RKO (cell line): ENCODE data around the gene VPS54.
"Not testable (repeated sequence)": the region's sequence is repeated elsewhere in the genome, so short reads cannot be mapped to it uniquely, and the experiment has no call there.

Experiments used
- DNase-seq: peaks from one replicate; pipeline ENCODE4 v3.0.0-alpha.2; 2016; ENCODE audit warnings: low spot score

VPS54 gene

GRCh38 chr2:63994329-63995070 lies 24.7 kb downstream of the VPS54 start:
- DNase-seq: not testable (repeated sequence)

DNA sequence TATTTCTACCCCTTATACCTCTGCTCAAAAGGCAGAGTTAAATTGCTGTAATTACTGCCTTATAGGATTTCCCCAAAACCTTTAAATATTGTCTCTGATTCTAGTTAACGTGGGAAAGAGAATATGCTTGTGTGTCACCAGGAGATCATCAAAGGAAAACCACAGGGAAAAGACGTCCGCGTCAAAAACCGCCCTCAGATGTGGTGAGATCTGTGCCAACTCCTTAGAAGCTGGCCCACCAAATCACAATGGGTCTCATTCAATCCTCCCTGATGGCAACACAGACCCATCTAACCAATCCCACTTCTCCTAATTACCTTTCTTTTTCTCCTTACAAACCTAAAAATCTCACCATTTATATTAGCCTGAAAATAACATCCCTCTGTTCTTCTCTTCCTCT lies 25.4 kb downstream of the VPS54 start:
- no peak for DNase-seq

DNA sequence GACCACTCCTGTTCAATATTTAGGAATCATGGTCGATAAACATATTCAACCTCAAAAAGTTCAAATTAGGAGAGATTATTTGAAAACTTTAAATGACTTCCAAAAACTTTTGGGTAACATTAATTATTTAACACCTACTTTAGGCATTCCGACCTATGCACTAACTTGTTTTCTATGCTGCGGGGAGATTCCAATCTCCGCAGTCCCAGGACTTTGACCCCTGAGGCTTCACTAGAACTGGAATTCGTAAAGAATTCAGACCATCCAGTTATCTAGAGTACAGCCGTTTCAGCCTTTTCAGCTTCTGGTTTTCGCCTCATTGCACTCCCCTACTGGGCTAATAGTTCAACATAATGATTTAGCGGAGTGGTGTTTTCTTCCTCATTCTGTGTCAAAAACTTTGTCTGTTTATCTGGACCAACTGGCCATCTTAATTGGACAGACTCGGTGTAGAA lies 26.1 kb downstream of the VPS54 start:
- DNase-seq: not testable (repeated sequence)

- no peak for DNase-seq
Observed at GRCh38 chr2:63992061-63992685, 27.1 kb downstream of the VPS54 start.

DNA sequence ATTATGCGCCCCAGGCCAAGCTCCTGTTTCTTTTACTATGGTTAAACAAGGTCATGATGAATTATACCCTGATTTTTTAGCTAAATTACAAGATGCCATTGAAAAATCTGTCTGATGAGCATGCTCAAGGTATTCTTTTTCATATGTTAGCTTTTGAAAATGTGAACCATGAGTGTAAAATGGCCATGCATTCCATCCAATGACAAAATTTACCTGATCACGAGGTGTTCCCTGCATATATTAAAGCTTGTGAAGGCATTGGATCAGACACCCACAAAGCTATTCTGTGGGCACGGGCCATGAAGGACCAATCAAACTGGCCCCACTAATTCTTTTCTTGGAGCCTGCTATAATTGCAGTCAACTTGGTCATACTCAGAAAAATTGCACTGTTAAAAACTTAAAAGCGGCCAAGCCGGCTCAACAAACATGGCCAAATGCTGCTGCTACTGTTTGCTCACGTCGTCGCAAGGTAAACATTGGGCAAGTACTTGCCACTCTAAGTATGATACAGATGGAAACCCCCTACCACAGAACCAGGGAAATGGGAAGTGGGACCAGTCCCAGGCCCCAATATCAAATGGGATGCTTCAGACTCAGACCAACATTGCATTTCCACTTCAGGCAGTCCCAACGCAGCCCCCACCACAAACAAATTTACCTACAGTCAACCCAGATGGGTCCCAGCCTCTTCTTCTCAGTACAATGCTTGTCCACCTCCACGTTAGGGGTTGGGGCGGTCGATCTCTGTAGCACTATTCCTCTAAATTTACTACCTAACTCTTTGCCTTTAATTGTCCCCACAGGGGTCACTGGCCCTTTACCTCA lies 27.8 kb downstream of the VPS54 start:
- DNase-seq: not testable (repeated sequence)

DNA sequence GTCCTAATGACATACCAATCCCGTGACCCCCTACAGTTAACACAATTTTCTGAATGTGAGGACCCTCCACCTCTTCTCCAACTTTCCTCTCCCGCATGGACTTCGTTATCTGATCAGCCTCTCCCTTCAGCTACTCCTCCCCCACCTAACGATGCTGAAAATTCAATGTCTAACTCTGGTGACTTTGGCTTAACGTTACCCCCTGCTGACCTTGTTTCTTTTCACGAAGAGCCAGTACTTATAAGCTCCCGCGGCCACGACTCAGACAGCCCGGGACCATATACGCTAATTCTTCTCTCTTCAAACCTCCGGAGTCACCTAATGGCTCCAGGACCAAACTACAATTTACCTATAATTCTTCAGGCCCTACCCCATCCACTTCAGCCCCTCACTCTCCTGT lies 29.2 kb downstream of the VPS54 start:
- DNase-seq: no peak

- DNase-seq: not testable (repeated sequence)
Observed at GRCh38 chr2:63988842-63989436, 30.3 kb downstream of the VPS54 start.

GRCh38 chr2:63984606-63985359 lies 34.4 kb downstream of the VPS54 start:
- no peak for DNase-seq

DNA sequence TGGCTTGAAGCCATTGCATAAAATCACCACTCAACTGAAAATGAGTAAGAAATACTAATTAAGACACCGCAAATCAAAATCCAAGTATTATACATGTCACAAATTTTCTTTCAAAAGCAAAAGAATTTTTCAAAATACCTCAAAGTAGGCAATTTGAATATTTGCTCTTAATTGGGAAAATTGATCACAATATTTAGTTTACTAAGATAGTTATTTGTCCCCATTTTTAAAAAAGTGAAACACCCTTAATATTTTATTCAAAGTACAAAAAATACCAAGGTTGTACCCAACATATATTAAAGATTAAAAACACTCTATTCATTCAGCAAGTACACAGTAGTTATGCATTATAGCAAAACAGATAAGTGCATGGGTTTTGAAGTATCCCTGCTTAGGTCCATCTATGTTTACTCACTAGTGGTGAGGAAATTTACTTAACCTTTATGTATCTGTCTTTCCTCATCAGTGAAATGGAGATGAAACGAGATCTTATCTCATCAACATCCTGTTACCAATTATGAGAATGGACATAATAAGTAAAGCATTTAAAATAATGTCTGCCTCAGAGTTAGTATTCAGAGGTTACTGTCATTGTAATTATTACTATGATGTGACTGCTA lies 35.1 kb downstream of the VPS54 start:
- no peak for DNase-seq

DNA sequence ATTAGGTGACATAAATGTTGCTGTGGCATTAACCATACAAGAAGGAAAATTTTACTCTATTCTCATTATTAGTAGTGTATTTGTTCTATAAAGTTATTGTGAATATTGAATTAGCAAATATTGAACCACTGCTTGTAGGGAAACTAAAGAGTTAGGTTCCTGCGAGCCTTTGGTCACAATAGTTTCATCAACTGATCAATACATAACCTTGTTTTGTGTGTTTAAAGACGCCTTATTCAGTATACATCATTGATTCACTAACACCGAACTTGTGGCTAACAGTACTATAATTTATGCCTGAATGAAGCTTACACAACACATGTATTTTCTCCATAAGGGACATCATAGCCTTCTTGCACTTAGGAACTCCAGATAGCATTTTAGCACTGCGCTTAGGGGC lies 36.9 kb downstream of the VPS54 start:
- no peak for DNase-seq

- no peak for DNase-seq
Observed at GRCh38 chr2:63981702-63982103, 37.5 kb downstream of the VPS54 start.

DNA sequence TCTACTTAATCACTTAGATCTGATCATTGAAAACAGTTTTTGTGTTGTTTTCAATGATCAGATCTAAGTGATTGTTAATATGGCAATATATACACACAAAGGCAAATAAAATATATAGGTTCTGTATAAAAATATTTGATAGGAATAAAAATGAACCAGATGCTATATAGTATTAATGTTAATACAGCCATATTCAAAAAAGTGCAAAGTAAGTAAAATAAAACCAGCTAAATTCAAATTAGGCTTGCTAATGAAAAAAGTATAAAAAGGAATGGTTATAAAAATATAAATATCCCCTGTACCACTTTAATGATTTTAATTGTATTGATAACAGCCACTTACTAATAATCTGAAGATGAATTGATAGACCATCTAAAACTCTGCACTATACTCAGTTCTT lies 38.4 kb downstream of the VPS54 start:
- DNase-seq: no peak

DNA sequence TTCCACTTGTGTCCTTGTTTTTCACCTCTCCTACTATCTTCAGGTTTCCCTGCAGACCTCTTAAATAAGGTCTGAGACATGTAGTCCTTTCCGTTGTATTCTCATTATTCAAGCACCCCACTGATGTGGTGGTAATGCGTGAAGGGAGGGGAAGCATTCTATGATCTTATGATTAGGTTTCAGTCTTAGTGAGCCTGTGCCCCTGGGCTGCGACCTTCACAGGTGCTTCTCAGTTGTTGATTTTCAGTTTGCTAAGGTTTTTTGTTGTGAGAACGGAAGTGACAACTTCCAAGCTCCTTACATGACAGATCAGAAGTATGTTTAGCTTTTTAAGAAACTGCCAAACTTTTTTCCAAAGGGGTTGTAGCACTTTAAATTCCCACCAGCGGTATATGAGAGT lies 41.3 kb downstream of the VPS54 start:
- no peak for DNase-seq

GRCh38 chr2:63976125-63976510 lies 43.1 kb downstream of the VPS54 start:
- DNase-seq: no peak

DNA sequence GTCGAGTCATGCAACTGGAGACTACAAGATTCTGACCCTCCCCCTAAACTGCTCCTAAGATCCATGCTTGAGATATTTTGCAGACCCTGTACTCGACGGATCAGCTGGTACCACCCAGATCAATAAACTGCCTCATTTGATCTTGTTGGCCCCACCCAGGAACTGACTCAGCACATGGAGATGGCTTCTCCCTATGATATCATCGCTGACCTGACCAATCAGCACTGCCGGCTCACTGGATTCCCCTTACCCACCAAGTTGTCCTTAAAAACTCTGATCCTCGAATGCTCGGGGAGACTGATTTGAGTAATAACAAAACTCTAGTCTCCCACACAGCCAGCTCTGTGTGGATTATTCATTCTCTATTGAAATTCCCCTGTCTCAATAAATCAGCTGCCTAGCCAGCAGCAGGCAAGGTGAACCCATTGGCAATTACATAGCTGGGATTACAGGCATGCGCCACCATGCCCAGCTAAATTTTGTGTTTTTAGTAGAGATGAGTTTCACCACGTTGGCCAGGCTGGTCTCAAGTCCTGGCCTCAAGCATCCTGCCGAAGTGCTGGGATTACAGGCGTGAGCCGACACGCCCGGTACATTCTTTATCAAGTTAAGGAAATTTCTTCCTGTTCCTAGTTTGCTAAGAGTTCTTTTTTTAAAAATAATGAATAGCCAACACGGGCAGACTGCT lies 43.6 kb downstream of the VPS54 start:
- no peak for DNase-seq

DNA sequence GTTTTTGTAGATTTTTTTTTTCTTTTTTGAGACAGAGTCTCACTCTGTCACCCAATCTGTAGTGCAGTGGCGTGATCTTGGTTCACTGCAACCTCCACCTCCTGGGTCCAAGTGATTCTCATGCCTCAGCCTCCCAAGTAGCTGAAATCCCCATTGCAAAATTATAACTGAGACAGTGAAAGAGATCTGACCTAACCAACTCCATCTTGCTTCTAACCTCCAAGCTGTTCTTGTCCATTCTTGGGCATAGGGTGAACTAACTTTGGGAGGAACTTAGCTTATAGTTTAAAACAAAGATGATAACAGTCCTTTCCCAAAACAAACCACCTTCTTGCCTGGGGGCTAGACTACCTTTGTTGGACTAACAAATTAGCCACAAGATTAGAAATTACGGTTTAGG lies 44.2 kb downstream of the VPS54 start:
- DNase-seq: not testable (repeated sequence)

- no peak for DNase-seq
Observed at GRCh38 chr2:63962186-63962585, 57.0 kb downstream of the VPS54 start.

DNA sequence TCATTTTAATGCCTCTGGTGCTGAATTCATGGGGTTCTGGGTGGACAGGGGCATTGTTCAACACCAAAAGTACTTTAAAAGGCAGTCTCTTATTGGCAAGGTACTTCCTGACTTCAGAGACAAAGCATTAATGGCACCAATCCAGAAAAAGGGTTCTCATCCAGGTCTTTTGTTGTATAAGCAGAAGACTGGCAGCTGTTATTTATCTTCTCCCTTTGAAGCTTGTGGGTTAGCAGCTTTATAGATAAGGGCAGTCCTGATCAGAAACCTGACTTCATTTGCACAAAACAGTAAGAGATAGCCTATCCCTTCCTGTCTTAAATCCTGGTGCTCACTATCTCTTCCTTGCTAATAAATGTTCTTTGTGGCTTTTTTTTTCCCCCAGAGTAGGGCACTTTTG lies 68.8 kb downstream of the VPS54 start:
- DNase-seq: no peak

DNA sequence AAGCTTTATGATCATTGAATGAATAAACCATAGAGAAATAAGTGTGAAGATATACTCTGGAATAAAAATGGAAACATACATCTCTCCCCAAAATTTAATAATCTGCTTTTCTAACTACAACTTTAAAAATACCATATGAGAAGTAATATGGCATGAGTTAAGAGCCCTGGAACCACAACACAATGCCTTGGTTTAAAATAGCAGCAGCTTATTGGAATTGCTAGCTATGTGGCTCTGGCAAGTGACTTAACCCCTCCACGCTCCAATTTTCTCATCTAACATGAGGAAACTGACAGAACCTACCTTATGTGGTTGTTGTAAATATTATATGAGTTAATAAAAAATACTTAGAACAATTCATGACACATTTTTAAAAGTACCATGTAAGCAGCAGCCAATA lies 76.4 kb downstream of the VPS54 start:
- no peak for DNase-seq

GRCh38 chr2:63932104-63932503 lies 87.1 kb downstream of the VPS54 start:
- not testable (repeated sequence) for DNase-seq

GRCh38 chr2:63926815-63927214 lies 92.4 kb downstream of the VPS54 start:
- no peak for DNase-seq
